Kidney tubule cell (primary cell): ENCODE results near the gene ACTA1.
"Not testable (repeated sequence)": the region's sequence is repeated elsewhere in the genome, so short reads cannot be mapped to it uniquely, and the experiment has no call there.

Source experiments
- DNase-seq: peaks from one replicate; pipeline ENCODE4 v3.0.0-alpha.2; 2018; ENCODE audit warnings: low spot score

The ACTA1 gene

GRCh38 chr1:229440851-229441537 is 7.1 kb upstream of the ACTA1 start:
- DNase-seq, result peak; percentile 54

- no peak for DNase-seq
Observed at GRCh38 chr1:229438021-229438420, 4.1 kb upstream of the ACTA1 start.

GRCh38 chr1:229437443-229437842 is 3.5 kb upstream of the ACTA1 start:
- DNase-seq, result peak; percentile 25

GRCh38 chr1:229436201-229436600 is 2.3 kb upstream of the ACTA1 start:
- no peak for DNase-seq

GRCh38 chr1:229434641-229435051 is 752 bp upstream of the ACTA1 start:
- DNase-seq, result no peak

- no peak for DNase-seq
Observed at GRCh38 chr1:229433364-229434004, 410 bp downstream of the ACTA1 start.

GRCh38 chr1:229432905-229433304 is 989 bp downstream of the ACTA1 start:
- DNase-seq, result no peak

GRCh38 chr1:229432116-229432461 is 1.8 kb downstream of the ACTA1 start:
- no peak for DNase-seq

- DNase-seq, result no peak
Observed at GRCh38 chr1:229431284-229432115, 2.4 kb downstream of the ACTA1 start.

GRCh38 chr1:229430761-229431283 is 3.1 kb downstream of the ACTA1 start:
- DNase-seq, result peak; percentile 35

- DNase-seq, result no peak
Observed at GRCh38 chr1:229428256-229428655, 5.6 kb downstream of the ACTA1 start.

GRCh38 chr1:229427572-229427971 is 6.3 kb downstream of the ACTA1 start:
- no peak for DNase-seq

GRCh38 chr1:229425564-229426159 is 8.2 kb downstream of the ACTA1 start:
- no peak for DNase-seq

- no peak for DNase-seq
Observed at GRCh38 chr1:229420765-229421164, 13.1 kb downstream of the ACTA1 start.

GRCh38 chr1:229420224-229420623 is 13.7 kb downstream of the ACTA1 start:
- DNase-seq, result no peak

GRCh38 chr1:229418586-229418985 is 15.3 kb downstream of the ACTA1 start:
- not testable (repeated sequence) for DNase-seq

- not testable (repeated sequence) for DNase-seq
Observed at GRCh38 chr1:229412810-229413209, 21.1 kb downstream of the ACTA1 start.

- DNase-seq, result no peak
Observed at GRCh38 chr1:229412056-229412455, 21.8 kb downstream of the ACTA1 start.

- DNase-seq, result no peak
Observed at GRCh38 chr1:229411434-229412055, 22.3 kb downstream of the ACTA1 start.

GRCh38 chr1:229410692-229411433 is 23.0 kb downstream of the ACTA1 start:
- DNase-seq, result peak; percentile 77

GRCh38 chr1:229410370-229410691 is 23.6 kb downstream of the ACTA1 start:
- no peak for DNase-seq
